Stimulated activated CD8-positive, alpha-beta memory T cell treated with anti-CD3 and anti-CD28 coated beads, Interleukin-4, amount 100 ng/mL, for 1 hour (primary cell): ENCODE data around the gene SIM1.

Source experiments
- DNase-seq, 2 donors: peaks; one replicate each; pipeline ENCODE4 v3.0.0-alpha.2; 2020; ENCODE audit warnings: low read depth in 2 of 2, low spot score in 1 of 2

The SIM1 gene

GRCh38 chr6:100464903-100465700 lies at the start of gene SIM1:
Gene SIM1 (minus strand): TSS chr6:100464921. CDS start chr6:100463468, 1,453 bp downstream.
- DNase-seq, result no peak

GRCh38 chr6:100512203-100512862 lies 47.6 kb upstream of the SIM1 start:
- DNase-seq, result no peak

GRCh38 chr6:100509101-100509500 lies 44.4 kb upstream of the SIM1 start:
- DNase-seq, result no peak

- no peak for DNase-seq
These were observed 41.9 kb upstream of the SIM1 start for GRCh38 chr6:100506651-100507050.

- DNase-seq, result no peak
These were observed 40.3 kb upstream of the SIM1 start for GRCh38 chr6:100504786-100505737.

GRCh38 chr6:100503043-100503705 lies 38.5 kb upstream of the SIM1 start:
- no peak for DNase-seq

- DNase-seq, result no peak
These were observed 28.6 kb upstream of the SIM1 start for GRCh38 chr6:100493206-100493888.

GRCh38 chr6:100491952-100492670 lies 27.4 kb upstream of the SIM1 start:
- no peak for DNase-seq

- no peak for DNase-seq
These were observed 25.3 kb upstream of the SIM1 start for GRCh38 chr6:100490065-100490464.

- no peak for DNase-seq
These were observed 23.5 kb upstream of the SIM1 start for GRCh38 chr6:100488244-100488643.

GRCh38 chr6:100487638-100488037 lies 22.9 kb upstream of the SIM1 start:
- no peak for DNase-seq

GRCh38 chr6:100485268-100485667 lies 20.5 kb upstream of the SIM1 start:
- no peak for DNase-seq

GRCh38 chr6:100484474-100484873 lies 19.8 kb upstream of the SIM1 start:
- no peak for DNase-seq

GRCh38 chr6:100482698-100483097 lies 18.0 kb upstream of the SIM1 start:
- DNase-seq, result no peak

GRCh38 chr6:100479179-100480035 lies 14.7 kb upstream of the SIM1 start:
- no peak for DNase-seq

- no peak for DNase-seq
These were observed 11.0 kb upstream of the SIM1 start for GRCh38 chr6:100475554-100476320.

- no peak for DNase-seq
These were observed 8.5 kb upstream of the SIM1 start for GRCh38 chr6:100473182-100473581.

- DNase-seq, result no peak
These were observed 8.0 kb upstream of the SIM1 start for GRCh38 chr6:100472674-100473073.
